ENCODE results near the gene CCDC175.

CCDC175 gene

GRCh38 chr14:59507063-59507751, 69.4 kb downstream of the CCDC175 start:
- Histone ChIP-seq H3K9me3 (ENCODE audit: control insufficient read depth, low read length) (no peaks in the 10 kb centered on the region), H3K4me1 (ENCODE audit: control insufficient read depth, insufficient read depth, low read length) (no peaks in the 10 kb centered on the region), H3K9ac (ENCODE audit: low read length) (no peak overlapping the region), H3K36me3 (ENCODE audit: control insufficient read depth, insufficient read depth, low read length, severe bottlenecking) (peaks cover 18% of the 10 kb centered on the region), H3K4me3 (ENCODE audit: low read length) (no peak overlapping the region), H3K27me3 (replicated peaks; ENCODE audit: control insufficient read depth, insufficient read depth, low read length) (no peaks in the 10 kb centered on the region)
- peak; percentile 62 for DNase-seq (ENCODE audit: low read depth)

GRCh38 chr14:59503256-59503655, 73.4 kb downstream of the CCDC175 start:
- Histone ChIP-seq H3K9me3 (ENCODE audit: control insufficient read depth, low read length) (no peaks in the 10 kb centered on the region), H3K4me1 (ENCODE audit: control insufficient read depth, insufficient read depth, low read length) (peaks cover 4% of the 10 kb centered on the region), H3K36me3 (ENCODE audit: control insufficient read depth, insufficient read depth, low read length, severe bottlenecking) (peaks cover 49% of the 10 kb centered on the region), H3K9ac (ENCODE audit: low read length) (no peak overlapping the region), H3K27me3 (replicated peaks; ENCODE audit: control insufficient read depth, insufficient read depth, low read length) (no peaks in the 10 kb centered on the region), H3K4me3 (ENCODE audit: low read length) (no peak overlapping the region)
- DNase-seq (ENCODE audit: low read depth): no peak

- DNase-seq (ENCODE audit: low read depth): no peak
- Histone ChIP-seq H3K9me3 (ENCODE audit: control insufficient read depth, low read length) (no peaks in the 10 kb centered on the region), H3K27me3 (replicated peaks; ENCODE audit: control insufficient read depth, insufficient read depth, low read length) (no peaks in the 10 kb centered on the region), H3K4me1 (ENCODE audit: control insufficient read depth, insufficient read depth, low read length) (peaks cover 4% of the 10 kb centered on the region), H3K4me3 (ENCODE audit: low read length) (no peak overlapping the region), H3K36me3 (ENCODE audit: control insufficient read depth, insufficient read depth, low read length, severe bottlenecking) (peaks cover 68% of the 10 kb centered on the region), H3K9ac (ENCODE audit: low read length) (no peak overlapping the region)
Observed at GRCh38 chr14:59500732-59501131, 75.9 kb downstream of the CCDC175 start.

- Histone ChIP-seq H3K4me1 (ENCODE audit: control insufficient read depth, insufficient read depth, low read length) (peaks cover 7% of the 10 kb centered on the region), H3K4me3 (ENCODE audit: low read length) (no peak overlapping the region), H3K9me3 (ENCODE audit: control insufficient read depth, low read length) (no peaks in the 10 kb centered on the region), H3K36me3 (ENCODE audit: control insufficient read depth, insufficient read depth, low read length, severe bottlenecking) (peaks cover 86% of the 10 kb centered on the region), H3K27me3 (replicated peaks; ENCODE audit: control insufficient read depth, insufficient read depth, low read length) (no peaks in the 10 kb centered on the region), H3K9ac (ENCODE audit: low read length) (no peak overlapping the region)
- DNase-seq (ENCODE audit: low read depth): no peak
Observed at GRCh38 chr14:59492384-59492783, 84.2 kb downstream of the CCDC175 start.

- H3K9me3 ChIP-seq (ENCODE audit: control insufficient read depth, low read length): no peaks in the 10 kb centered on the region
- H3K9ac ChIP-seq (ENCODE audit: low read length): no peak overlapping the region
- DNase-seq (ENCODE audit: low read depth): no peak
- H3K4me3 ChIP-seq (ENCODE audit: low read length): no peak overlapping the region
- H3K36me3 ChIP-seq (ENCODE audit: control insufficient read depth, insufficient read depth, low read length, severe bottlenecking): peaks cover 74% of the 10 kb centered on the region
- no peaks in the 10 kb centered on the region for H3K27me3 ChIP-seq (replicated peaks; ENCODE audit: control insufficient read depth, insufficient read depth, low read length)
- peaks cover 17% of the 10 kb centered on the region for H3K4me1 ChIP-seq (ENCODE audit: control insufficient read depth, insufficient read depth, low read length)
Observed at GRCh38 chr14:59490756-59491155, 85.9 kb downstream of the CCDC175 start.

GRCh38 chr14:59484639-59485175, 91.9 kb downstream of the CCDC175 start:
- no peaks in the 10 kb centered on the region for H3K27me3 ChIP-seq (replicated peaks; ENCODE audit: control insufficient read depth, insufficient read depth, low read length)
- no peak for DNase-seq (ENCODE audit: low read depth)
- H3K9me3 ChIP-seq (ENCODE audit: control insufficient read depth, low read length): no peaks in the 10 kb centered on the region
- peaks cover 55% of the 10 kb centered on the region for H3K4me1 ChIP-seq (ENCODE audit: control insufficient read depth, insufficient read depth, low read length)
- peak overlapping the region; percentile 91 for H3K9ac ChIP-seq (ENCODE audit: low read length)
- H3K36me3 ChIP-seq (ENCODE audit: control insufficient read depth, insufficient read depth, low read length, severe bottlenecking): peaks cover 23% of the 10 kb centered on the region
- H3K4me3 ChIP-seq (ENCODE audit: low read length): peak overlapping the region; percentile 88

- H3K27me3 ChIP-seq (replicated peaks; ENCODE audit: control insufficient read depth, insufficient read depth, low read length): no peaks in the 10 kb centered on the region
- peaks cover 55% of the 10 kb centered on the region for H3K4me1 ChIP-seq (ENCODE audit: control insufficient read depth, insufficient read depth, low read length)
- DNase-seq (ENCODE audit: low read depth): peak; percentile 99
- peak within 1 kb of the TSS; percentile 91 for H3K9ac ChIP-seq (ENCODE audit: low read length)
- no peaks in the 10 kb centered on the region for H3K9me3 ChIP-seq (ENCODE audit: control insufficient read depth, low read length)
- peak within 1 kb of the TSS; percentile 88 for H3K4me3 ChIP-seq (ENCODE audit: low read length)
- H3K36me3 ChIP-seq (ENCODE audit: control insufficient read depth, insufficient read depth, low read length, severe bottlenecking): peaks cover 18% of the 10 kb centered on the region
Observed at GRCh38 chr14:59483819-59484638, 92.6 kb downstream of the CCDC175 start, which contains the start of the genes JKAMP and L3HYPDH. Gene JKAMP, plus strand, starts transcription at chr14:59484517. Its CDS starts 73 bp downstream, at chr14:59484590. Gene L3HYPDH, minus strand, starts transcription at chr14:59484408. Its CDS starts 92 bp downstream, at chr14:59484316.

GRCh38 chr14:59483363-59483762, 93.2 kb downstream of the CCDC175 start:
- DNase-seq (ENCODE audit: low read depth): peak; percentile 66
- Histone ChIP-seq H3K4me3 (ENCODE audit: low read length) (peak overlapping the region; percentile 88), H3K9me3 (ENCODE audit: control insufficient read depth, low read length) (no peaks in the 10 kb centered on the region), H3K27me3 (replicated peaks; ENCODE audit: control insufficient read depth, insufficient read depth, low read length) (no peaks in the 10 kb centered on the region), H3K36me3 (ENCODE audit: control insufficient read depth, insufficient read depth, low read length, severe bottlenecking) (peaks cover 18% of the 10 kb centered on the region), H3K4me1 (ENCODE audit: control insufficient read depth, insufficient read depth, low read length) (peaks cover 55% of the 10 kb centered on the region), H3K9ac (ENCODE audit: low read length) (peak overlapping the region; percentile 91)

GRCh38 chr14:59482541-59483331, 93.9 kb downstream of the CCDC175 start:
- H3K9ac ChIP-seq (ENCODE audit: low read length): peak overlapping the region; percentile 91
- H3K4me3 ChIP-seq (ENCODE audit: low read length): peak overlapping the region; percentile 88
- peak; percentile 89 for DNase-seq (ENCODE audit: low read depth)
- no peaks in the 10 kb centered on the region for H3K9me3 ChIP-seq (ENCODE audit: control insufficient read depth, low read length)
- peaks cover 50% of the 10 kb centered on the region for H3K4me1 ChIP-seq (ENCODE audit: control insufficient read depth, insufficient read depth, low read length)
- H3K27me3 ChIP-seq (replicated peaks; ENCODE audit: control insufficient read depth, insufficient read depth, low read length): no peaks in the 10 kb centered on the region
- peaks cover 15% of the 10 kb centered on the region for H3K36me3 ChIP-seq (ENCODE audit: control insufficient read depth, insufficient read depth, low read length, severe bottlenecking)

GRCh38 chr14:59481871-59482540, 94.6 kb downstream of the CCDC175 start:
- peak; percentile 88 for DNase-seq (ENCODE audit: low read depth)
- Histone ChIP-seq H3K9me3 (ENCODE audit: control insufficient read depth, low read length) (no peaks in the 10 kb centered on the region), H3K36me3 (ENCODE audit: control insufficient read depth, insufficient read depth, low read length, severe bottlenecking) (peaks cover 13% of the 10 kb centered on the region), H3K4me1 (ENCODE audit: control insufficient read depth, insufficient read depth, low read length) (peaks cover 48% of the 10 kb centered on the region), H3K4me3 (ENCODE audit: low read length) (peak overlapping the region; percentile 88), H3K27me3 (replicated peaks; ENCODE audit: control insufficient read depth, insufficient read depth, low read length) (no peaks in the 10 kb centered on the region), H3K9ac (ENCODE audit: low read length) (peak overlapping the region; percentile 91)
